SK-N-SH treated with all-trans-retinoic acid at 6 μM for 48 hours (cell line): ENCODE data around the gene CHMP2A.
A peak's percentile ranks its signal among the peaks of the same experiment; 100 is the strongest.

Source experiments
- ATAC-seq: fragments of 200-7000 bp; cut with Tn5 transposase; 3 replicates; pipeline ENCODE4 v1.9.1; 2020; ENCODE audit warnings: mild to moderate bottlenecking, moderate library complexity
- BACH2 ChIP-seq: fragments of 250-450 bp; sonication (Bioruptor Pico); IDR thresholded peaks from 2 replicates; pipeline ENCODE4 v1.9.0; 2021; ENCODE audit warnings: mild to moderate bottlenecking, borderline replicate concordance
- CREB5 ChIP-seq: fragments of 250-450 bp; sonication (Bioruptor Pico); IDR thresholded peaks from 2 replicates; pipeline ENCODE4 v1.5.1; 2020; ENCODE audit warnings: low read depth, mild to moderate bottlenecking, moderate library complexity
- CSDC2 ChIP-seq: fragments of 250-450 bp; sonication (Bioruptor Pico); IDR thresholded peaks from 2 replicates; pipeline ENCODE4 v1.5.0; 2020; ENCODE audit warnings: mild to moderate bottlenecking, moderate library complexity
- ESRRG ChIP-seq: fragments of 250-450 bp; sonication (Bioruptor Pico); IDR thresholded peaks from 2 replicates; pipeline ENCODE4 v1.6.1; 2021; ENCODE audit warnings: mild to moderate bottlenecking
- GLIS3 ChIP-seq: fragments of 250-450 bp; sonication (Bioruptor Pico); IDR thresholded peaks from 2 replicates; pipeline ENCODE4 v1.5.0; 2020; ENCODE audit warnings: mild to moderate bottlenecking, moderate library complexity
- ISL1 ChIP-seq: fragments of 250-450 bp; sonication (Bioruptor Pico); IDR thresholded peaks from 2 replicates; pipeline ENCODE4 v2.1.2; 2022; ENCODE audit warnings: mild to moderate bottlenecking, moderate library complexity
- OSR1 ChIP-seq: fragments of 250-450 bp; sonication (Bioruptor Pico); IDR thresholded peaks from 2 replicates; pipeline ENCODE4 v1.8.0; 2022; ENCODE audit warnings: moderate library complexity, mild to moderate bottlenecking, inconsistent platforms
- PATZ1 ChIP-seq: fragments of 250-450 bp; sonication (Bioruptor Pico); IDR thresholded peaks from 2 replicates; pipeline ENCODE4 v1.8.0; 2020; ENCODE audit warnings: mild to moderate bottlenecking, moderate library complexity, borderline replicate concordance
- POU6F1 ChIP-seq: fragments of 250-450 bp; sonication (Bioruptor Pico); IDR thresholded peaks from 2 replicates; pipeline ENCODE4 v1.8.0; 2021; ENCODE audit warnings: low read depth, mild to moderate bottlenecking, moderate library complexity, borderline replicate concordance
- PPARA ChIP-seq: fragments of 250-450 bp; sonication (Bioruptor Pico); IDR thresholded peaks from 2 replicates; pipeline ENCODE4 v1.5.0; 2020; ENCODE audit warnings: mild to moderate bottlenecking, borderline replicate concordance
- RARB ChIP-seq: fragments of 250-450 bp; sonication (Bioruptor Pico); IDR thresholded peaks from 2 replicates; pipeline ENCODE4 v1.8.0; 2021; ENCODE audit warnings: mild to moderate bottlenecking, moderate library complexity
- SNAI2 ChIP-seq: fragments of 250-450 bp; sonication (Bioruptor Pico); IDR thresholded peaks from 2 replicates; pipeline ENCODE4 v1.5.0; 2020; ENCODE audit warnings: mild to moderate bottlenecking, moderate library complexity
- TCF4 ChIP-seq: fragments of 250-450 bp; sonication (Bioruptor Pico); IDR thresholded peaks from 2 replicates; pipeline ENCODE4 v1.8.0; 2021; ENCODE audit warnings: mild to moderate bottlenecking, moderate library complexity, borderline replicate concordance
- TSHZ2 ChIP-seq: fragments of 250-450 bp; sonication (Bioruptor Pico); IDR thresholded peaks from 2 replicates; pipeline ENCODE4 v1.5.0; 2020; ENCODE audit warnings: mild to moderate bottlenecking, moderate library complexity
- ZC3H10 ChIP-seq: fragments of 250-450 bp; sonication (Bioruptor Pico); IDR thresholded peaks from 2 replicates; pipeline ENCODE4 v1.5.1; 2021; ENCODE audit warnings: mild to moderate bottlenecking, moderate library complexity
- ZFP3 ChIP-seq: fragments of 250-450 bp; sonication (Bioruptor Pico); IDR thresholded peaks from 2 replicates; pipeline ENCODE4 v1.5.0; 2020; ENCODE audit warnings: mild to moderate bottlenecking, moderate library complexity
- ZFP30 ChIP-seq: fragments of 450-650 bp; formaldehyde crosslinking; IDR thresholded peaks from 2 replicates; pipeline ENCODE4 v1.5.0; 2022; ENCODE audit warnings: mild to moderate bottlenecking, moderate library complexity
- ZNF565 ChIP-seq: fragments of 450-650 bp; formaldehyde crosslinking; conservative IDR thresholded peaks from 2 replicates; pipeline ENCODE4 v1.5.0; 2020; ENCODE audit warnings: low read depth, mild to moderate bottlenecking, moderate library complexity
- ZNF70 ChIP-seq: fragments of 450-650 bp; formaldehyde crosslinking; IDR thresholded peaks from 2 replicates; pipeline ENCODE4 v1.5.0; 2020; ENCODE audit warnings: mild to moderate bottlenecking, moderate library complexity

The CHMP2A gene

GRCh38 chr19:58561373-58562121 is 6.6 kb upstream of the CHMP2A start:
- ATAC-seq, result no peak
- TF ChIP-seq PPARA (no peak), ISL1 (no peak), ESRRG (CRISPR knock-in tag) (no peak)

GRCh38 chr19:58560921-58561320 is 6.0 kb upstream of the CHMP2A start:
- ATAC-seq, result no peak
- no peak for TF ChIP-seq PATZ1
- TF ChIP-seq ZNF565 (CRISPR knock-in tag), result no peak
- no peak for TF ChIP-seq ZFP3 (CRISPR knock-in tag)
- TF ChIP-seq ZFP30 (CRISPR knock-in tag), result no peak
- TF ChIP-seq ESRRG (CRISPR knock-in tag), result no peak
- TF ChIP-seq ISL1, result no peak
- no peak for TF ChIP-seq ZC3H10 (CRISPR knock-in tag)
- TF ChIP-seq CREB5 (CRISPR knock-in tag), result no peak
- TF ChIP-seq SNAI2 (CRISPR knock-in tag), result no peak
- no peak for TF ChIP-seq TCF4 (CRISPR knock-in tag)
- TF ChIP-seq CSDC2, result no peak
- TF ChIP-seq BACH2 (CRISPR knock-in tag), result no peak
- no peak for TF ChIP-seq GLIS3 (CRISPR knock-in tag)
- TF ChIP-seq TSHZ2 (CRISPR knock-in tag), result no peak
- TF ChIP-seq OSR1, result no peak
- TF ChIP-seq, all 23 proteins: peak for 0

GRCh38 chr19:58560007-58560887 is 5.3 kb upstream of the CHMP2A start:
- no peak for ATAC-seq
- TF ChIP-seq RARB (CRISPR knock-in tag), result no peak
- TF ChIP-seq ZC3H10 (CRISPR knock-in tag), result no peak
- no peak for TF ChIP-seq TCF4 (CRISPR knock-in tag)
- TF ChIP-seq, all 23 proteins: peak for 0

- peak; percentile 71 for ATAC-seq
- TF ChIP-seq ZNF70 (CRISPR knock-in tag), result 0 out of 2 replicates have a peak, but pooled peaks have one; percentile 32
- 0 out of 2 replicates have a peak, but pooled peaks have one; percentile 5 for TF ChIP-seq ZC3H10 (CRISPR knock-in tag)
- 0 out of 2 replicates have a peak, but pooled peaks have one; percentile 23 for TF ChIP-seq TSHZ2 (CRISPR knock-in tag)
- peak; percentile 6; the same call in 1 of the 2 replicates for TF ChIP-seq GLIS3 (CRISPR knock-in tag)
- no peak for TF ChIP-seq POU6F1
- TF ChIP-seq OSR1, result no peak
- peak; percentile 72; the same call in 1 of the 2 replicates for TF ChIP-seq ZNF565 (CRISPR knock-in tag)
These were observed 4.5 kb upstream of the CHMP2A start for GRCh38 chr19:58559275-58560006.
